Body of pancreas (tissue), 4 donors: Measurements from ENCODE around the gene BORCS6. TPM values are rescaled to one million over a fixed set of nuclear protein-coding genes. Genes with fewer than 3 reads are reported as not detected.

Source experiments
- ATAC-seq: fragments of 150-250 bp; one replicate; pipeline ENCODE4 v1.9.1; 2016
- DNase-seq, 4 donors: peaks; one replicate each; pipeline ENCODE4 v3.0.0-alpha.2; 2019
- H3K27ac ChIP-seq, 4 donors: fragments of 200-600 bp; sonication (generic); 1 replicate in 3 of 4; 2 replicates in 1 of 4; pipeline versions ENCODE4 v1.5.1 to v1.6.1; 2016 to 2019; ENCODE audit warnings: mild to moderate bottlenecking in 1 of 4, mixed read lengths in 1 of 4, moderate library complexity in 1 of 4
- H3K27me3 ChIP-seq, 2 donors: fragments of 200-600 bp; sonication (generic); one replicate each; pipeline ENCODE4 v1.6.0; 2016; ENCODE audit warnings: mild to moderate bottlenecking in 1 of 2
- H3K36me3 ChIP-seq, 2 donors: fragments of 200-600 bp; sonication (generic); replicated peaks in 1 of 2; 2 replicates each; pipeline ENCODE4 v1.5.1; 2016; ENCODE audit warnings: low read depth in 2 of 2; ENCODE audit not compliant: insufficient read depth in 1 of 2
- H3K4me1 ChIP-seq: fragments of 200-600 bp; sonication (generic); one replicate; pipeline ENCODE4 v1.6.0; 2016
- H3K4me3 ChIP-seq, 2 donors: fragments of 200-600 bp; sonication (generic); 1 replicate in 1 of 2; 2 replicates in 1 of 2; pipeline ENCODE4 v1.5.1; 2016 to 2019
- H3K9me3 ChIP-seq, 3 donors: fragments of 200-600 bp; sonication (generic); 1 replicate in 2 of 3; 2 replicates in 1 of 3; pipeline ENCODE4 v1.5.1; 2016
- POLR2A ChIP-seq, 3 donors: fragments of 450-650 bp; IDR thresholded peaks; one replicate each; pipeline ENCODE4 v1.6.1; 2016; ENCODE audit warnings: antibody characterized with exemption in 3 of 3, mild to moderate bottlenecking in 2 of 3
- WGBS, 2 donors: methylation state at CpG; one replicate each; pipeline ENCODE4 v1.1.5; 2017; 5-methylcytosine and 5-hydroxymethylcytosine counted together
- intact Hi-C: fragments of 100-400 bp; cut with DNase I; formaldehyde crosslinking; loops from one replicate; pipeline ENCODE4 v1.15.1; 2023
- microRNA counts, 2 donors: library from miRNA; unstranded; fragments of <30 nt; microRNA quantifications; one replicate each; lab custom pipeline; 2017
- microRNA-seq, 2 donors: library from miRNA; unstranded; fragments of <30 nt; microRNA quantifications; one replicate each; pipeline ENCODE4, GENCODE V29; 2016; ENCODE audit warnings: borderline number of aligned reads in 2 of 2, borderline replicate concordance in 2 of 2
- total RNA-seq, 2 donors: library from RNA; depleted of rRNA; stranded (reverse); fragments of >200 nt; gene quantifications; one replicate each; pipeline ENCODE4 v1.1.0, GENCODE V29; 2016
- TF ChIP-seq, protein P1 (sequence below), 7 experiments: fragments of 450-650 bp in 4 of 7; fragments of 200-600 bp in 3 of 7; sonication (generic) in 3 of 7; IDR thresholded peaks; one replicate each; pipeline ENCODE4 v1.5.1; 2016 to 2019; ENCODE audit warnings: antibody characterized with exemption in 7 of 7

Gene BORCS6
- total RNA-seq, 2 donors from 2014 or later: 11.9 to 16.2 TPM

DNA sequence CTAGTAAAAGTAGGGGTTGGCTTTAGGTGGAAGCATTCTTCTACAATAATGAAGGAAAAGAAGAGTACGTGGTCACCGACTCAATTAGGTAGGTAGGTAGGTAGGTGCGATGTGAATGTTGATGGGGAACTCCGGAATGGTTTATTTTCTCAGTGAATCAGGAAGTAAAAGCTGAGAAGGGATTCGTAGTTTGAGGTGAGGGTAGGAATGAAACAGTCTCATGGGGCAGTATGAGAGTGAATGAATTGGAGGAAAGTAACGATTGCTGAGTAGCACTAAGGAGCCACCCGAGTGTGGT lies 51.7 kb downstream of the BORCS6 start:
- Histone ChIP-seq H3K4me1 (peaks cover 21% of the 10 kb centered on the region), H3K36me3 (peaks cover 11 to 27% of the 10 kb centered on the region in 2 donors), H3K9me3 (no peaks in the 10 kb centered on the region), H3K4me3 (no peak overlapping the region), H3K27ac (peak overlapping the region; percentile 27 to 92 (median 86)), H3K27me3 (no peaks in the 10 kb centered on the region)
- no peak for ATAC-seq
- intact Hi-C loops: no loop called here
- 0 to 3% methylated on average over 7 of the region's 7 CpGs for WGBS, 2 donors
- DNase-seq: no peak
- TF ChIP-seq, protein P1, sequence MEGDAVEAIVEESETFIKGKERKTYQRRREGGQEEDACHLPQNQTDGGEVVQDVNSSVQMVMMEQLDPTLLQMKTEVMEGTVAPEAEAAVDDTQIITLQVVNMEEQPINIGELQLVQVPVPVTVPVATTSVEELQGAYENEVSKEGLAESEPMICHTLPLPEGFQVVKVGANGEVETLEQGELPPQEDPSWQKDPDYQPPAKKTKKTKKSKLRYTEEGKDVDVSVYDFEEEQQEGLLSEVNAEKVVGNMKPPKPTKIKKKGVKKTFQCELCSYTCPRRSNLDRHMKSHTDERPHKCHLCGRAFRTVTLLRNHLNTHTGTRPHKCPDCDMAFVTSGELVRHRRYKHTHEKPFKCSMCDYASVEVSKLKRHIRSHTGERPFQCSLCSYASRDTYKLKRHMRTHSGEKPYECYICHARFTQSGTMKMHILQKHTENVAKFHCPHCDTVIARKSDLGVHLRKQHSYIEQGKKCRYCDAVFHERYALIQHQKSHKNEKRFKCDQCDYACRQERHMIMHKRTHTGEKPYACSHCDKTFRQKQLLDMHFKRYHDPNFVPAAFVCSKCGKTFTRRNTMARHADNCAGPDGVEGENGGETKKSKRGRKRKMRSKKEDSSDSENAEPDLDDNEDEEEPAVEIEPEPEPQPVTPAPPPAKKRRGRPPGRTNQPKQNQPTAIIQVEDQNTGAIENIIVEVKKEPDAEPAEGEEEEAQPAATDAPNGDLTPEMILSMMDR (IDR thresholded peaks at IDR 0.05): no peak
- no peak for TF ChIP-seq POLR2A (IDR thresholded peaks at IDR 0.05)

MicroRNA genes within 50 kb of the gene (microRNA counts, 767-probe panel; counts per million panel counts)
- 0 to 736 counts per million in 2 donors for microRNA hsa-miR-4521 (lab: Ali Mortazavi, UCI)

Small RNA genes lying within 50 kb of the gene (microRNA-seq; reads per million reads assigned to microRNA genes)
- 9.4 to 14.0 reads per million in 2 donors for gene MIR4521
- 0 to 1.8 reads per million in 2 donors for gene MIR6883

Other genes starting within 250 kb of the BORCS6 start
- not detected for gene GUCY2D, start 187.6 kb downstream of the BORCS6 start, total RNA-seq
- gene ALOX15B, start 151.1 kb downstream of the BORCS6 start, total RNA-seq: 1 to 10 TPM in 1 of 2 donors, not detected in 1; 1.3 TPM
- not detected for gene ALOX12B, start 102.5 kb downstream of the BORCS6 start, total RNA-seq
- gene ALOXE3, start 71.7 kb downstream of the BORCS6 start, total RNA-seq: not detected
- not detected for gene HES7, start 66.1 kb downstream of the BORCS6 start, total RNA-seq
- 10 to 100 TPM; 27.5 to 78.8 TPM for gene PER1, start 37.8 kb downstream of the BORCS6 start, total RNA-seq
- gene VAMP2, start 27.2 kb downstream of the BORCS6 start, total RNA-seq: 10 to 100 TPM; 16.3 to 26.4 TPM
- gene TMEM107, start 13.8 kb downstream of the BORCS6 start, total RNA-seq: 10 to 100 TPM in 1 of 2 donors, 1 to 10 TPM in 1; 7.6 to 12.7 TPM
- not detected for gene AURKB, start 20.4 kb upstream of the BORCS6 start, total RNA-seq
- 10 to 100 TPM; 25.7 to 49.1 TPM for gene CTC1, start 57.9 kb upstream of the BORCS6 start, total RNA-seq
- 10 to 100 TPM in 1 of 2 donors, 1 to 10 TPM in 1; 9.9 to 33.0 TPM for gene PFAS, start 59.1 kb upstream of the BORCS6 start, total RNA-seq
- 10 to 100 TPM in 1 of 2 donors, 1 to 10 TPM in 1; 4.7 to 13.5 TPM for gene RANGRF, start 98.5 kb upstream of the BORCS6 start, total RNA-seq
- gene SLC25A35, start 105.2 kb upstream of the BORCS6 start, total RNA-seq: 1 to 10 TPM; 1.0 to 7.6 TPM
- 1 to 10 TPM; 2.3 to 6.3 TPM for gene ARHGEF15, start 120.1 kb upstream of the BORCS6 start, total RNA-seq
- gene ODF4, start 149.7 kb upstream of the BORCS6 start, total RNA-seq: not detected
- gene RPL26, start 193.0 kb upstream of the BORCS6 start, total RNA-seq: 1,000 to 10,000 TPM; 1,496 to 1,646 TPM
- not detected for gene RNF222, start 207.6 kb upstream of the BORCS6 start, total RNA-seq
- gene NDEL1, start 245.7 kb upstream of the BORCS6 start, total RNA-seq: 10 to 100 TPM; 26.2 to 39.6 TPM